Memory B cell (primary cell): ENCODE results near the gene CCDC30.

Source experiments
- ATAC-seq: fragments of 150-1000 bp; cut with Tn5 transposase; 2 replicates; pipeline ENCODE4 v1.10.0; 2021; ENCODE audit warnings: low read depth, mild to moderate bottlenecking, moderate library complexity
- DNase-seq, 2 donors: peaks; one replicate each; pipeline ENCODE4 v3.0.0; 2022; ENCODE audit warnings: low spot score in 2 of 2
- H3K27ac Mint-ChIP-seq: one replicate; pipeline ENCODE4 v1.8.0; 2022; ENCODE audit warnings: mild to moderate bottlenecking, moderate library complexity, mixed read lengths
- H3K27me3 Mint-ChIP-seq: one replicate; pipeline ENCODE4 v1.8.0; 2022; ENCODE audit warnings: mixed read lengths
- H3K36me3 Mint-ChIP-seq: one replicate; pipeline ENCODE4 v1.8.0; 2022; ENCODE audit warnings: mild to moderate bottlenecking, mixed read lengths
- H3K4me1 Mint-ChIP-seq: one replicate; pipeline ENCODE4 v1.8.0; 2022; ENCODE audit warnings: mixed read lengths
- H3K4me3 Mint-ChIP-seq: one replicate; pipeline ENCODE4 v1.8.0; 2022; ENCODE audit warnings: mild to moderate bottlenecking, moderate library complexity, mixed read lengths
- H3K9me3 Mint-ChIP-seq: one replicate; pipeline ENCODE4 v1.8.0; 2022; ENCODE audit warnings: mixed read lengths

CCDC30 gene

GRCh38 chr1:42462828-42463763 lies at the start of gene CCDC30:
CCDC30 (plus strand) TSS chr1:42463286; CDS start chr1:42480552, 17,266 bp downstream.
- Mint-ChIP-seq H3K36me3 (peaks cover 18% of the 10 kb centered on the region), H3K4me3 (peak within 1 kb of the TSS; percentile 87), H3K27ac (peak within 1 kb of the TSS; percentile 94), H3K4me1 (peaks cover 17% of the 10 kb centered on the region), H3K9me3 (no peaks in the 10 kb centered on the region), H3K27me3 (no peaks in the 10 kb centered on the region)
- DNase-seq (peak; percentile 84 to 93), ATAC-seq (peak; percentile 93)

GRCh38 chr1:42414551-42415496 lies 48.3 kb upstream of the CCDC30 start:
- Mint-ChIP-seq H3K9me3 (no peaks in the 10 kb centered on the region), H3K27me3 (peaks cover 13% of the 10 kb centered on the region), H3K36me3 (no peaks in the 10 kb centered on the region), H3K27ac (no peak overlapping the region), H3K4me3 (no peak overlapping the region), H3K4me1 (no peaks in the 10 kb centered on the region)
- ATAC-seq = no peak
- DNase-seq = no peak

- H3K4me3 Mint-ChIP-seq = no peak overlapping the region
- peaks cover 12% of the 10 kb centered on the region for H3K27me3 Mint-ChIP-seq
- no peak overlapping the region for H3K27ac Mint-ChIP-seq
- ATAC-seq = no peak
- H3K9me3 Mint-ChIP-seq = no peaks in the 10 kb centered on the region
- no peak for DNase-seq
- no peaks in the 10 kb centered on the region for H3K36me3 Mint-ChIP-seq
- no peaks in the 10 kb centered on the region for H3K4me1 Mint-ChIP-seq
These were observed 45.9 kb upstream of the CCDC30 start for GRCh38 chr1:42417166-42417565.

GRCh38 chr1:42418516-42418915 lies 44.6 kb upstream of the CCDC30 start:
- Mint-ChIP-seq H3K27ac (no peak overlapping the region), H3K4me3 (no peak overlapping the region), H3K27me3 (peaks cover 12% of the 10 kb centered on the region), H3K36me3 (no peaks in the 10 kb centered on the region), H3K4me1 (no peaks in the 10 kb centered on the region), H3K9me3 (no peaks in the 10 kb centered on the region)
- ATAC-seq (no peak), DNase-seq (no peak)

- no peaks in the 10 kb centered on the region for H3K9me3 Mint-ChIP-seq
- H3K36me3 Mint-ChIP-seq = no peaks in the 10 kb centered on the region
- ATAC-seq (no peak), DNase-seq (no peak)
- no peak overlapping the region for H3K27ac Mint-ChIP-seq
- H3K27me3 Mint-ChIP-seq = peaks cover 12% of the 10 kb centered on the region
- H3K4me3 Mint-ChIP-seq = no peak overlapping the region
- no peaks in the 10 kb centered on the region for H3K4me1 Mint-ChIP-seq
These were observed 43.8 kb upstream of the CCDC30 start for GRCh38 chr1:42419126-42419821.

- ATAC-seq = no peak
- Mint-ChIP-seq H3K36me3 (no peaks in the 10 kb centered on the region), H3K4me1 (no peaks in the 10 kb centered on the region), H3K27me3 (peaks cover 11% of the 10 kb centered on the region), H3K4me3 (no peak overlapping the region), H3K9me3 (no peaks in the 10 kb centered on the region), H3K27ac (no peak overlapping the region)
- no peak for DNase-seq
These were observed 43.0 kb upstream of the CCDC30 start for GRCh38 chr1:42420121-42420520.

GRCh38 chr1:42420911-42421585 lies 42.0 kb upstream of the CCDC30 start:
- no peak overlapping the region for H3K27ac Mint-ChIP-seq
- H3K9me3 Mint-ChIP-seq = no peaks in the 10 kb centered on the region
- DNase-seq = no peak

GRCh38 chr1:42422737-42423136 lies 40.3 kb upstream of the CCDC30 start:
- DNase-seq (no peak), ATAC-seq (no peak)
- Mint-ChIP-seq H3K4me3 (no peak overlapping the region), H3K4me1 (no peaks in the 10 kb centered on the region), H3K36me3 (no peaks in the 10 kb centered on the region), H3K27ac (no peak overlapping the region), H3K9me3 (no peaks in the 10 kb centered on the region), H3K27me3 (peaks cover 11% of the 10 kb centered on the region)

More at GRCh38 chr1:42420911-42421585, 42.0 kb upstream of the CCDC30 start:
- no peak overlapping the region for H3K4me3 Mint-ChIP-seq
- H3K27me3 Mint-ChIP-seq = peaks cover 11% of the 10 kb centered on the region
- H3K36me3 Mint-ChIP-seq = no peaks in the 10 kb centered on the region
- ATAC-seq = no peak
- no peaks in the 10 kb centered on the region for H3K4me1 Mint-ChIP-seq

GRCh38 chr1:42423681-42424080 lies 39.4 kb upstream of the CCDC30 start:
- Mint-ChIP-seq H3K9me3 (no peaks in the 10 kb centered on the region), H3K27ac (no peak overlapping the region), H3K4me1 (no peaks in the 10 kb centered on the region), H3K36me3 (no peaks in the 10 kb centered on the region), H3K4me3 (no peak overlapping the region), H3K27me3 (peaks cover 11% of the 10 kb centered on the region)
- ATAC-seq (no peak), DNase-seq (no peak)

- H3K36me3 Mint-ChIP-seq = no peaks in the 10 kb centered on the region
- H3K27ac Mint-ChIP-seq = no peak overlapping the region
- ATAC-seq (no peak), DNase-seq (no peak)
- peaks cover 11% of the 10 kb centered on the region for H3K27me3 Mint-ChIP-seq
- no peaks in the 10 kb centered on the region for H3K9me3 Mint-ChIP-seq
- no peak overlapping the region for H3K4me3 Mint-ChIP-seq
- H3K4me1 Mint-ChIP-seq = no peaks in the 10 kb centered on the region
These were observed 38.9 kb upstream of the CCDC30 start for GRCh38 chr1:42424201-42424600.

GRCh38 chr1:42427240-42427639 lies 35.8 kb upstream of the CCDC30 start:
- no peaks in the 10 kb centered on the region for H3K36me3 Mint-ChIP-seq
- no peak overlapping the region for H3K4me3 Mint-ChIP-seq
- DNase-seq (no peak), ATAC-seq (no peak)
- H3K27ac Mint-ChIP-seq = no peak overlapping the region
- H3K9me3 Mint-ChIP-seq = no peaks in the 10 kb centered on the region
- peaks cover 9% of the 10 kb centered on the region for H3K27me3 Mint-ChIP-seq
- H3K4me1 Mint-ChIP-seq = no peaks in the 10 kb centered on the region

- H3K9me3 Mint-ChIP-seq = no peaks in the 10 kb centered on the region
- ATAC-seq (no peak), DNase-seq (no peak)
- H3K36me3 Mint-ChIP-seq = no peaks in the 10 kb centered on the region
- H3K27me3 Mint-ChIP-seq = peaks cover 7% of the 10 kb centered on the region
- no peak overlapping the region for H3K4me3 Mint-ChIP-seq
- no peaks in the 10 kb centered on the region for H3K4me1 Mint-ChIP-seq
- no peak overlapping the region for H3K27ac Mint-ChIP-seq
These were observed 33.5 kb upstream of the CCDC30 start for GRCh38 chr1:42429603-42430002.
